HEK293T (cell line): ENCODE results near the gene ARMC9.

Experiments
- CTCF ChIA-PET: fragments of 350-600 bp; formaldehyde crosslinking; extraction: SDS; loops from one replicate; lab custom pipeline; 2021; ENCODE audit warnings: antibody characterized with exemption, inconsistent platforms; lab: Yijun Ruan, JAX
- POLR2A ChIA-PET: fragments of 350-600 bp; formaldehyde crosslinking; extraction: SDS; loops from one replicate; lab custom pipeline; 2020; ENCODE audit warnings: antibody characterized with exemption, inconsistent platforms; lab: Yijun Ruan, JAX
- DNase-seq: peaks from one replicate; pipeline ENCODE4 v3.0.0; 2012; ENCODE audit warnings: mixed read lengths; ENCODE audit errors: extremely low spot score
- ARNT ChIP-seq: fragments of 450-650 bp; IDR thresholded peaks from 2 replicates; pipeline ENCODE4 v1.6.1; 2017; ENCODE audit warnings: mild to moderate bottlenecking
- BHLHE40 ChIP-seq: fragments of 450-650 bp; IDR thresholded peaks from 2 replicates; pipeline ENCODE4 v1.6.1; 2016; ENCODE audit warnings: mild to moderate bottlenecking, moderate library complexity, borderline replicate concordance
- CTBP1 ChIP-seq: fragments of 450-650 bp; IDR thresholded peaks from 2 replicates; pipeline ENCODE4 v1.6.1; 2016; ENCODE audit warnings: borderline replicate concordance
- ELF4 ChIP-seq: fragments of 450-650 bp; IDR thresholded peaks from 2 replicates; pipeline ENCODE4 v1.6.1; 2017; ENCODE audit warnings: antibody characterized with exemption
- FOXA1 ChIP-seq: fragments of 450-650 bp; IDR thresholded peaks from 2 replicates; pipeline ENCODE4 v1.6.1; 2016; ENCODE audit warnings: mild to moderate bottlenecking
- FOXK2 ChIP-seq: fragments of 450-650 bp; IDR thresholded peaks from 2 replicates; pipeline ENCODE4 v1.6.1; 2016; ENCODE audit warnings: mild to moderate bottlenecking
- FOXM1 ChIP-seq: fragments of 450-650 bp; IDR thresholded peaks from 2 replicates; pipeline ENCODE4 v1.6.1; 2017; ENCODE audit warnings: mild to moderate bottlenecking, borderline replicate concordance
- HDGF ChIP-seq: fragments of 450-650 bp; IDR thresholded peaks from 2 replicates; pipeline ENCODE4 v1.6.1; 2017; ENCODE audit warnings: antibody characterized with exemption, borderline replicate concordance
- L3MBTL2 ChIP-seq: fragments of 450-650 bp; conservative IDR thresholded peaks from 2 replicates; pipeline ENCODE4 v1.6.1; 2016; ENCODE audit warnings: mild to moderate bottlenecking
- LEF1 ChIP-seq: fragments of 450-650 bp; IDR thresholded peaks from 2 replicates; pipeline ENCODE4 v1.6.1; 2017; ENCODE audit warnings: mild to moderate bottlenecking, borderline replicate concordance
- NFRKB ChIP-seq: fragments of 450-650 bp; IDR thresholded peaks from 2 replicates; pipeline ENCODE4 v1.6.1; 2016; ENCODE audit warnings: mild to moderate bottlenecking, moderate library complexity
- SP1 ChIP-seq: fragments of 450-650 bp; IDR thresholded peaks from 2 replicates; pipeline ENCODE4 v1.6.1; 2017
- SUZ12 ChIP-seq: fragments of 450-650 bp; IDR thresholded peaks from 2 replicates; pipeline ENCODE4 v1.6.1; 2016; ENCODE audit warnings: mild to moderate bottlenecking
- TARDBP ChIP-seq: fragments of 450-650 bp; IDR thresholded peaks from 2 replicates; pipeline ENCODE4 v1.6.1; 2016
- ZNF384 ChIP-seq: fragments of 450-650 bp; IDR thresholded peaks from 2 replicates; pipeline ENCODE4 v1.6.1; 2016
- TF ChIP-seq, protein P1 (sequence below): fragments of 450-650 bp; IDR thresholded peaks from 2 replicates; pipeline ENCODE4 v1.6.1; 2016

The ARMC9 gene

DNA sequence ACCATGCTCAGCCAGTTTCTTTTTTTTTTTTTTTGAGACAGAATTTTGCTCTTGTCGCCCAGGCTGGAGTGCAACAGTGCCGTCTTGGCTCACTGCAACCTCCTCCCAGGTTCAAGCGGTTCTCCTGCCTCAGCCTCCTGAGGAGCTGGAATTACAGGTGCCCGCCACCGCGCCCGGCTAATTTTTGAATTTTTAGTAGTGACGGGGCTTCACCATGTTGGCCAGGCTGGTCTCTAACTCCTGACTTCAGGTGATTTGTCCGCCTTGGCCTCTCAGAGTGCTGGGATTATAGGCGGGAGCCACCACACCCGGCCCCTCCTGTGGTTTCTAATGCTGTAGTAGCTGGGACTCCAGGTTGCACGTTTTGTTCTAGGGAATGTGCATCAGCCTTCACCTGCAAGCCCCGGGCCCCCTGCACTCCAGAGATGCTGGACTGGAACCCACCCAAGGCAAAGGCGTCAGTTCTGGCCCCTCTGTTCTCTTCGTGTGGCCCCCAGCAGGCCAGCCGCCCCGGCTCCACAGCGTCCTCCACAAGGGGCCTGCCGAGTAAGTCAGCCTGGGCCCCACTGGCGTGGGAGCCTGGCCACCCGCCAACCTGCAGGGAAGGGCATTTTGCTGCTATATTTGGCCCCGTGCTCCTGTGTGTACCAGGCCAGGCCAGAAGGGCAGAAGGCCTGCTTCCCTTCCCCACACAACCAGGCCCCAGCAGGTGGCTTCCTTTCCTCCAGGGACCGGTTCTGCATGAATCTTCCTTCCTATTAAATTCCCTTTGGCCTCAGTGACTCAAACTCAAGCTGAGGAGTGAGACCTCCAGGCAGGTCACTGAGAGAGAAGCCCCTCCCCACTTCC lies 171.4 kb downstream of the ARMC9 start:
- DNase-seq = no peak
- ChIA-PET POLR2A (no interaction called here), CTCF (no interaction called here)
- TF ChIP-seq NFRKB (no peak), ELF4 (no peak), SP1 (no peak), CTBP1 (no peak), ZNF384 (no peak), FOXK2 (no peak), HDGF (no peak), TARDBP (no peak), L3MBTL2 (no peak), FOXA1 (no peak), SUZ12 (no peak), LEF1 (no peak), BHLHE40 (no peak), ARNT (no peak), FOXM1 (no peak)
- TF ChIP-seq, protein P1, sequence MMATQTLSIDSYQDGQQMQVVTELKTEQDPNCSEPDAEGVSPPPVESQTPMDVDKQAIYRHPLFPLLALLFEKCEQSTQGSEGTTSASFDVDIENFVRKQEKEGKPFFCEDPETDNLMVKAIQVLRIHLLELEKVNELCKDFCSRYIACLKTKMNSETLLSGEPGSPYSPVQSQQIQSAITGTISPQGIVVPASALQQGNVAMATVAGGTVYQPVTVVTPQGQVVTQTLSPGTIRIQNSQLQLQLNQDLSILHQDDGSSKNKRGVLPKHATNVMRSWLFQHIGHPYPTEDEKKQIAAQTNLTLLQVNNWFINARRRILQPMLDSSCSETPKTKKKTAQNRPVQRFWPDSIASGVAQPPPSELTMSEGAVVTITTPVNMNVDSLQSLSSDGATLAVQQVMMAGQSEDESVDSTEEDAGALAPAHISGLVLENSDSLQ = no peak

DNA sequence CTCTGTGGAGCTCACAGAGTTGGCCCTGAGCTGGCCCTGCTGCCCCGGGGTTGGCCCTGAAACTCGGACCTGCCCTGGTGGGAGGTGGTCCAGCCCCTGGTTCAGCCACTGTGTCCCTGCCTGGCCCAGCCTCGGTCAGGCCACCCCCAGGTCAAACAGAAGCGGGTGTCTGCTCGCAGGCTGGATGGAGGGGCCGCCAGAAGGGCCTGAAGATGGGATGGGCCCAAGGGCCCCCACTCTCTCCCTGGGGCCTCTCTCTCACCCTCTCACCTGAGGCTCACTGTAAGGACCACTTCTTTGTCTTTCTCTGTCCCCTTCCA lies 172.0 kb downstream of the ARMC9 start:
- TF ChIP-seq CTBP1 = no peak
- no peak for TF ChIP-seq SUZ12
- no peak for TF ChIP-seq NFRKB
- TF ChIP-seq ARNT = no peak
- TF ChIP-seq BHLHE40 = no peak
- POLR2A ChIA-PET = no interaction called here
- CTCF ChIA-PET = no interaction called here
- no peak for DNase-seq

DNA sequence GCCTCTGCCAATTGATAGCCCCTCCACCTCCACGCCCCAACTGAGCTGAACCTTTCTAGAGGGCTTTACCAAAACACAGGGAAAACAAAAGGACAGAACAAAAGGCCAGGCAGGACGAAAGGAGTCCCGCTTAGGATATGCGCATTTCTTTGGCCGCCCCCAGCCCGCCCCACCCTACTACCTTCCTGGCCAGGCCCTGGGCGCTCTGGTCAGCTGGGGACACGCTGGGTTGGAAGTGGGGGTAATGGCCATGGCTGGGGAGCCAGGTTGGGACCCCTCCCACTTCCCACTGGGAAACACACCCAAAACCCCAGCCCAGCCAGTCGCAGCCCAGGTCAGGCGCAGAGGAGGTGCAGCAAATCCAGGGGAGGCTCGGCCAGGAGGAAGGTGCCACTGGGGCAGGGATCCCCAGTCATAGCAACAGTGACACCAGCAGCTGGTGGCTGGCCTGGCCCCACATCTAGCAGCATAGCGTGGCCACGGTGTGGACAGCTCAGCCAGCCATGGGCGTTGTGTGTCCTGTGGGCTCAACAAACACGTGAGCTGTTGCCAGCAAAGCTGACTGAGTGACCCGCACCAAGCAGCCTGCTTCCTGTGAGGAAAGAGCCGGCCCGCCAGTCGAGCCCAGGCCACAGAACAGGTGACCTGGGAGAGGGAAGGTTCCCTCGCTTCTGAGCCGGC lies 172.5 kb downstream of the ARMC9 start:
- ChIA-PET CTCF (no interaction called here), POLR2A (no interaction called here)
- DNase-seq = no peak
- TF ChIP-seq SUZ12 (no peak), LEF1 (no peak), HDGF (no peak), ZNF384 (no peak), FOXM1 (no peak), FOXK2 (no peak)

DNA sequence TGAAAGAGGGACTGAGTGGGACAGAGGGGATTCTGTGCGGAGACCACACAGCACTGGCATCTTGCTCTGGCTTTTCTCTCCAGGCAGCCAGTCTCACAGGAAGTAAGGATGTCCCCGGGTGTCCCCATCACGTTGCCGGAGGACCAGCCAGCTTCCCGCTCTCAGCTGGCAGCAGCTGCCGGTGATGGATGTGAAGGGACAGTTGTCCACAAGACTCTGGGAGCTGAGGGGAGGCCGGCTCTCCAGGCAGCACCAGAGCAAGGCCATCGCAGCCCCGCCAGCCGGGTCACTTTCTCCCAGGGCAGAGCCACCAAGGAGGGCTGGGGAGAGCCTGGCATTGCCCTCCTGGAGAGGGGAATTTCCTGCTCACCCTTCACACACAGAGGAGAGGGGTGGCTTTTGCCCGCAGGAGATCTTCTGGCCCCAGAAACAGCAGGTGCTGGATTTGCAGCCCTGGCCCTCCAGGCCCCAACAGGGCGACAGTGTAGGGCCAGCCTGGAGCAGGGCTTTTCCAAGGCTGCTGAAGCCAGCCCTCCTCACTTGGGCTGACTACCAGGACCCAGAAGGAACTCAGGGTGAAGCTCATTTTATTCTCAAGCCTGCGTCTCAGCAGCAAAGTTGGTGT lies 173.1 kb downstream of the ARMC9 start:
- TF ChIP-seq HDGF (no peak), TARDBP (no peak), ZNF384 (no peak), FOXA1 (no peak), ELF4 (no peak), BHLHE40 (no peak)
- ChIA-PET POLR2A (no interaction called here), CTCF (no interaction called here)
- DNase-seq = no peak

DNA sequence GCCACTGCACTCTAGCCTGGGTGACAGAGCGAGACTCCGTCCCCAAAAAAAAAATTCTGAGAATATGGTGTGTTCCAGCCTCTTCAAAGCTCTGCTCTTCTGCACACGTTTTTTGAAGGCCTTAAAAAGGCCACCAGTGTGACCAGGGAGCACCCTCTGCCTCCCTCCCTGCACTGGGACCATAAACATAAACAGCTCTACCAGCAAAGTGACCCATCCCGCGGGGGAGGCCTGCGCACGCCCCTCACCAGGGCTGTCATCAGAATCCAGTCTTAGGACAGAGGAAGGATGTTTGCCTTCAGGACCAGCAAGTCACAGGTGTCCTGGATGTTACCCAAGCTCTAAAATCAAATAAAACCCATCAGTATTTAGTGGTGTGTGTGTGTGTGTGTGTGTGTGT lies 173.9 kb downstream of the ARMC9 start:
- CTCF ChIA-PET = no interaction called here
- POLR2A ChIA-PET = interaction anchor here (0.6 kb wide), 1 partner anchor 59 kb away, joined by 3 read pairs; no protein-coding TSS in a partner anchor
- no peak for DNase-seq
- TF ChIP-seq SUZ12 (no peak), SP1 (no peak), HDGF (no peak), ELF4 (no peak), NFRKB (no peak), TARDBP (no peak), ZNF384 (no peak), BHLHE40 (no peak), L3MBTL2 (no peak), FOXK2 (no peak)
- TF ChIP-seq, protein P1 = no peak

DNA sequence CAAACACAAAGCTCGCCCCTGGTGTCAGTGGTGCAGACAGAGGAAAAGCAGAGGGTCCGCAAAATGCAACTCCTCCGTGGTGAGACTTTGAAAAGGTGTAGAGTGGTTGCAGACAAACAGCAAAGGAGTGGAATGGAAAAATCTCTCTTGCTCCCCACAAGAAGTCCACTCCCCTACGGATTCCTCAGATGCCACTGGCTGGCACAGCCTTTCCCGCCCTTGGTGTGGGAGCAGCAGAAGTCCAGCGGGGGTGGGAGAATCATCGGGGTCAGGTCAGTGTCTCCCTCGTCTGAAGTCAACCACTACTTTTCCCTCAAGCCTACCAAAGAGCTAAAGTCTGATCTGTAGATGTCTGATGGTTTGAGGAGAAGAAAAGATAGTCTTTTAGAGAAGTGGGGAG lies 174.8 kb downstream of the ARMC9 start:
- TF ChIP-seq FOXM1 (no peak), ZNF384 (no peak), ELF4 (no peak), FOXA1 (no peak), NFRKB (no peak), BHLHE40 (no peak), SP1 (no peak), L3MBTL2 (no peak), CTBP1 (no peak), LEF1 (no peak), HDGF (no peak), ARNT (no peak), TARDBP (no peak), FOXK2 (no peak), SUZ12 (no peak)
- TF ChIP-seq, protein P1 = no peak
- no peak for DNase-seq
- POLR2A ChIA-PET = no interaction called here
- CTCF ChIA-PET = no interaction called here
